Duodenal mucosa (tissue), 2 donors: Measurements from ENCODE around the gene UVRAG.
"Not testable (repeated sequence)": the region's sequence is repeated elsewhere in the genome, so short reads cannot be mapped to it uniquely, and the experiment has no call there.

Experiments
- H3K27ac ChIP-seq: one replicate; pipeline ENCODE4 v1.7.0; 2013; ENCODE audit warnings: low read depth, low read length
- H3K27me3 ChIP-seq, 2 donors: one replicate each; pipeline ENCODE4 v1.7.0; 2013; ENCODE audit warnings: low read length in 2 of 2, control low read depth in 1 of 2; ENCODE audit not compliant: insufficient read depth in 2 of 2, control insufficient read depth in 1 of 2
- H3K36me3 ChIP-seq, 2 donors: one replicate each; pipeline ENCODE4 v1.7.0; 2013; ENCODE audit warnings: low read length in 2 of 2, control low read depth in 1 of 2; ENCODE audit not compliant: insufficient read depth in 2 of 2, control insufficient read depth in 1 of 2
- H3K4me1 ChIP-seq, 2 donors: one replicate each; pipeline ENCODE4 v1.7.0; 2013; ENCODE audit warnings: low read length in 2 of 2, control low read depth in 1 of 2; ENCODE audit not compliant: insufficient read depth in 2 of 2, control insufficient read depth in 1 of 2
- H3K4me3 ChIP-seq, 2 donors: one replicate each; pipeline ENCODE4 v1.7.0; 2013; ENCODE audit warnings: low read length in 2 of 2, low read depth in 1 of 2
- H3K9ac ChIP-seq, 2 donors: one replicate each; pipeline ENCODE4 v1.7.0; 2013; ENCODE audit warnings: low read length in 2 of 2, low read depth in 1 of 2
- H3K9me3 ChIP-seq, 2 donors: one replicate each; pipeline ENCODE4 v1.7.0; 2013; ENCODE audit warnings: low read length in 2 of 2, control low read depth in 1 of 2; ENCODE audit not compliant: control insufficient read depth in 1 of 2

UVRAG gene

DNA sequence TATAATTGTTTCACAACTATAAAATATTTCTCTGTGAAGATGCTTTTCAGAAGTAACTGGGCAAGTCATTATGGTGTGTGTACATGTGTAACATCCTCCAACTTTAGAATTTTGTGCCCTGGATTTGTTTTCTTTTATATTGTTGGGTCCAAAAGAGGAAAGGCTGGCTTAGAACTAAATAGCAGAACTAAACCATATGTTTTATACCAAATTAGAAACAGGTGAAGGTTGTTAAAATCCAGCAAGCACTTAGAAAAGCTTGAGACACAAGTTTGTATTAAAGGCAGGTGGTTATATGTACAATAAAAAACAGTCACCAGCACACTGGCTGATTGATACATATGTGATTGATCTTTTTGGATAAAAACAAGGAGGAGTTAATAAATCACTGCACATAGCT lies 232.8 kb downstream of the UVRAG start:
- no peak overlapping the region for H3K27ac ChIP-seq

GRCh38 chr11:76048763-76049162 lies 233.8 kb downstream of the UVRAG start:
- no peaks in the 10 kb centered on the region for H3K27me3 ChIP-seq
- no peak overlapping the region for H3K27ac ChIP-seq
- peaks cover 0 to 4% of the 10 kb centered on the region in 2 donors for H3K4me1 ChIP-seq
- no peak overlapping the region for H3K9ac ChIP-seq
- no peak overlapping the region for H3K4me3 ChIP-seq
- no peaks in the 10 kb centered on the region for H3K36me3 ChIP-seq
- H3K9me3 ChIP-seq: peaks cover 0 to 6% of the 10 kb centered on the region in 2 donors

More for the DNA sequence above, 232.8 kb downstream of the UVRAG start:
- Histone ChIP-seq H3K27me3 (no peaks in the 10 kb centered on the region), H3K9me3 (peaks cover 0 to 6% of the 10 kb centered on the region in 2 donors), H3K4me1 (peaks cover 0 to 4% of the 10 kb centered on the region in 2 donors), H3K9ac (no peak overlapping the region), H3K4me3 (no peak overlapping the region), H3K36me3 (no peaks in the 10 kb centered on the region)

DNA sequence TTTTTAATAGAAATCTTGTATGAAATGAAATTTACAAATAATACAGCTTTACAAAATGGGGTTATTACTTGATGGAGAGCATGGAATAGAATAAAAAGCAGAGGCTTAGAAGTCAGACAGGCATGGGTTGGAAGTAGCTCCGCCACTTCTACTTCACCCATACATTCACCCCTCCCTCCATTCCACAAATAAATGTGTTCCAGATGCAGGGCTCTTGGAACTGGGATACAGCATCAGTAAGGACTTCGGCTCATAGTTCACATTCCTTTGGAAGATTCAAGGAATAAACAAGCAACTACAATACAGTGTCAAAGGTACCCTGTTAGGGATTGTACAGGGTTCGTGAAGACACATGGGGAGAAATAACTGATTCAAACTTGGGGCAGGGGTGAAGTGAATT lies 234.5 kb downstream of the UVRAG start:
- Histone ChIP-seq H3K4me1 (peaks cover 0 to 4% of the 10 kb centered on the region in 2 donors), H3K9me3 (peaks cover 0 to 6% of the 10 kb centered on the region in 2 donors), H3K4me3 (no peak overlapping the region), H3K27ac (no peak overlapping the region), H3K9ac (no peak overlapping the region), H3K36me3 (no peaks in the 10 kb centered on the region), H3K27me3 (no peaks in the 10 kb centered on the region)

- Histone ChIP-seq H3K36me3 (no peaks in the 10 kb centered on the region), H3K9ac (no peak overlapping the region), H3K27me3 (no peaks in the 10 kb centered on the region), H3K4me3 (no peak overlapping the region), H3K9me3 (peaks cover 0 to 6% of the 10 kb centered on the region in 2 donors), H3K27ac (no peak overlapping the region), H3K4me1 (peaks cover 0 to 4% of the 10 kb centered on the region in 2 donors)
Measured at GRCh38 chr11:76051937-76052336, 236.9 kb downstream of the UVRAG start.

DNA sequence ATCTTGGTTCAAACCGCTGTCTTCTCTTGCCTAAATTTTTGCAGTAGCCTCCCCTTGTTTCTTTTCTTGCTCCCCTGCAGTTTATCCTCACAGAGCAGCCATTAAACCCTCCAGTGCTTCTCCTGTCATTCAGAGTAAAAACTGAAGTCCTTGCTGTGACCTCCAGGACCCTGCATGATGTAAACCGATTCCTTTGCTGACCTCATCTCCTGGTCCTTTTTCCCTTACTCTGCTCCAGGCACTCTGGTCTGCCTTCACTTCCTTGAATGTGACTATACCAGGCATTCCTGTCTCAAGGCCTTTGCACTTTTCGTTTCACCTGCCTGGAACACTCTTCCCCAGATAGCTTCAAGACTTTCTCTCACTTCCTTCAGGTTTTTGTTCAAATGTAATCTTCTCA lies 239.3 kb downstream of the UVRAG start:
- Histone ChIP-seq H3K27me3 (no peaks in the 10 kb centered on the region), H3K27ac (no peak overlapping the region), H3K9me3 (no peaks in the 10 kb centered on the region), H3K36me3 (no peaks in the 10 kb centered on the region), H3K9ac (no peak overlapping the region), H3K4me3 (no peak overlapping the region), H3K4me1 (peaks cover 0 to 4% of the 10 kb centered on the region in 2 donors)

- Histone ChIP-seq H3K36me3 (peaks cover 0 to 4% of the 10 kb centered on the region in 2 donors), H3K4me3 (no peak overlapping the region), H3K9ac (no peak overlapping the region), H3K9me3 (no peaks in the 10 kb centered on the region), H3K27ac (no peak overlapping the region), H3K27me3 (no peaks in the 10 kb centered on the region), H3K4me1 (no peaks in the 10 kb centered on the region)
Measured at GRCh38 chr11:76056876-76057275, 241.9 kb downstream of the UVRAG start.

DNA sequence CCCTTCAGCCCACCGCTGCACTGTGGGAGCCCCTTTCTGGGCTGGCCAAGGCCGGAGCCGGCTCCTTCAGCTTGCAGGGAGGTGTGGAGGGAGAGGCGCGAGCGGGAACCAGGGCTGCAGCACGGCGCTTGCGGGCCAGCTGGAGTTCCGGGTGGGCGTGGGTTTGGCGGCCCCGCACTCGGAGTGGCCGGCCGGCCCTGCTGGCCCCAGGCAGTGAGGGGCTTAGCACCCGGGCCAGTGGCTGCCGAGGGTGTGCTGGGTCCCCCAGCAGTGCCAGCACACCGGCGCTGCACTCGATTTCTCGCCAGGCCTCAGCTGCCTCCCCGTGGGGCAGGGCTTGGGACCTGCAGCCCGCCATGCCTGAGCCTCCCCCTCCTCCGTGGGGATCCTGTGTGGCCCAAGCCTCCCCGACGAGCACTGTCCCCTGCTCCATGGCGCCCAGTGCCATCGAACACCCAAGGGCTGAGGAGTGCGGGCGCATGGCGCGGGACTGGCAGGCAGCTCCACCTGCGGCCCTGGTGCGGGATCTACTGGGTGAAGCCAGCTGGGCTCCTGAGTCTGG lies 245.5 kb downstream of the UVRAG start:
- H3K9me3 ChIP-seq, H3K9ac ChIP-seq, H3K36me3 ChIP-seq, H3K27me3 ChIP-seq, H3K4me1 ChIP-seq, H3K27ac ChIP-seq, H3K4me3 ChIP-seq: not testable (repeated sequence)

- H3K9me3 ChIP-seq: no peaks in the 10 kb centered on the region
Measured at GRCh38 chr11:76062733-76063132, 247.7 kb downstream of the UVRAG start.

DNA sequence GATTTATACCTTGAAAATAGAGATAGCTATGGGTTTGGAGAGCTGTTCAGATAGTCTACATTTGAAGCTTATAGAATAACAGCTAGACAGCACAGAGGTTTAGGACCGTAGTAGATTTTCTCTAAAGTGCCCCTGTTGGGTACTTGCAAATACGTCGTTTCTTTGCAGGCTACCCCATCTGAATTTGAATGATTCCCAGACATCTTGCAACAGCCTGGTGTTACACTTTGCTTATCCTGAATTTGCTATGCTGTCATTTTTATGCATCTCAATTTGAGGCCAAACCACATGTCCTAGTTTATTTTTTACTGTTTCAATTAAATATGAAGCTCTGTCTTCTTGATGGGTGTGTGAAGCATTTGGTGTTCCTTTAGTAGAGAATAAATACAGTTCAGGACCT lies 249.2 kb downstream of the UVRAG start:
- Histone ChIP-seq H3K4me1 (no peaks in the 10 kb centered on the region), H3K27ac (no peak overlapping the region), H3K36me3 (peaks cover 0 to 23% of the 10 kb centered on the region in 2 donors), H3K27me3 (no peaks in the 10 kb centered on the region), H3K4me3 (no peak overlapping the region), H3K9me3 (no peaks in the 10 kb centered on the region), H3K9ac (no peak overlapping the region)

More at GRCh38 chr11:76062733-76063132, 247.7 kb downstream of the UVRAG start:
- no peaks in the 10 kb centered on the region for H3K27me3 ChIP-seq
- no peaks in the 10 kb centered on the region for H3K4me1 ChIP-seq
- H3K36me3 ChIP-seq: peaks cover 0 to 17% of the 10 kb centered on the region in 2 donors
- H3K9ac ChIP-seq: no peak overlapping the region
- H3K4me3 ChIP-seq: no peak overlapping the region
- no peak overlapping the region for H3K27ac ChIP-seq

GRCh38 chr11:76067099-76067498 lies 252.1 kb downstream of the UVRAG start:
- H3K4me3 ChIP-seq: no peak overlapping the region
- peaks cover 0 to 6% of the 10 kb centered on the region in 2 donors for H3K4me1 ChIP-seq
- H3K27ac ChIP-seq: no peak overlapping the region
- H3K9ac ChIP-seq: no peak overlapping the region
- H3K36me3 ChIP-seq: peaks cover 0 to 17% of the 10 kb centered on the region in 2 donors
- no peaks in the 10 kb centered on the region for H3K9me3 ChIP-seq
- H3K27me3 ChIP-seq: no peaks in the 10 kb centered on the region
